Fibroblast of lung (primary cell): ENCODE measurements around the gene CLEC12A. TPM values are rescaled to one million over a fixed set of nuclear protein-coding genes. Genes with fewer than 3 reads are reported as not detected.
A peak's percentile ranks its signal among the peaks of the same experiment; 100 is the strongest.

Experiments used
- DNase-seq, 2 donors: peaks; one replicate each; pipeline versions ENCODE4 v3.0.0 to v3.0.0-alpha.2; 2010; ENCODE audit warnings: low read depth in 2 of 2
- H2AFZ ChIP-seq: 2 replicates; pipeline ENCODE4 v1.5.1; 2012; ENCODE audit warnings: low read length, control low read depth, inconsistent platforms
- H3K27ac ChIP-seq: 2 replicates; pipeline ENCODE4 v1.5.1; 2011; ENCODE audit warnings: low read length, control low read depth; ENCODE audit not compliant: insufficient read depth
- H3K27me3 ChIP-seq: 2 replicates; pipeline ENCODE4 v1.5.1; 2011; ENCODE audit warnings: mild to moderate bottlenecking, low read length; ENCODE audit not compliant: control insufficient read depth, insufficient read depth
- H3K36me3 ChIP-seq: 2 replicates; pipeline ENCODE4 v1.5.1; 2011; ENCODE audit warnings: low read length; ENCODE audit not compliant: control insufficient read depth, insufficient read depth
- H3K4me1 ChIP-seq: 2 replicates; pipeline ENCODE4 v1.5.1; 2011; ENCODE audit warnings: low read length; ENCODE audit not compliant: control insufficient read depth, insufficient read depth; ENCODE audit errors: extremely low read depth
- H3K4me2 ChIP-seq: 2 replicates; pipeline ENCODE4 v1.5.1; 2011; ENCODE audit warnings: low read length, control low read depth; ENCODE audit not compliant: insufficient read depth; ENCODE audit errors: extremely low read depth
- H3K4me3 ChIP-seq, 4 experiments: fragments of 200-600 bp in 1 of 4; sonication (generic) in 1 of 4; replicated peaks in 1 of 4; 2 replicates each; pipeline ENCODE4 v1.5.1; 2011 to 2016; ENCODE audit warnings: low read length in 4 of 4, low read depth in 3 of 4, mild to moderate bottlenecking in 3 of 4, control low read depth in 2 of 4, inconsistent platforms in 1 of 4, mixed read lengths in 1 of 4; ENCODE audit not compliant: insufficient read depth in 1 of 4; ENCODE audit errors: control extremely low read depth in 1 of 4
- H3K79me2 ChIP-seq: 2 replicates; pipeline ENCODE4 v1.5.1; 2012; ENCODE audit warnings: mild to moderate bottlenecking, low read length, inconsistent platforms; ENCODE audit not compliant: control insufficient read depth, insufficient read depth
- H3K9ac ChIP-seq: 2 replicates; pipeline ENCODE4 v1.5.1; 2011; ENCODE audit warnings: mild to moderate bottlenecking, low read length, control low read depth; ENCODE audit not compliant: insufficient read depth
- H3K9me3 ChIP-seq: 2 replicates; pipeline ENCODE4 v1.5.1; 2012; ENCODE audit warnings: low read depth, low read length; ENCODE audit not compliant: control insufficient read depth, insufficient read depth
- H4K20me1 ChIP-seq: 2 replicates; pipeline ENCODE4 v1.5.1; 2011; ENCODE audit warnings: low read length; ENCODE audit not compliant: control insufficient read depth, insufficient read depth; ENCODE audit errors: extremely low read depth
- EZH2 ChIP-seq: IDR thresholded peaks from 2 replicates; pipeline ENCODE4 v1.5.1; 2012; ENCODE audit warnings: low read length, control low read depth, mild to moderate bottlenecking; ENCODE audit errors: missing control alignments
- polyA plus RNA-seq, 2 donors: library from polyadenylated mRNA; depleted of rRNA in 1 of 2; stranded (reverse) in 1 of 2; unstranded in 1 of 2; fragments of >200 nt; gene quantifications; 2 replicates each; pipeline ENCODE4 v1.2.1, GENCODE V29; 2011 to 2012; ENCODE audit warnings: missing spikeins in 1 of 2
- total RNA-seq: library from RNA; depleted of rRNA; stranded (reverse); fragments of >200 nt; gene quantifications from 2 replicates; pipeline ENCODE4 v1.2.1, GENCODE V29; 2014
- TF ChIP-seq, protein P1 (sequence below), 2 donors: IDR thresholded peaks in 1 of 2; conservative IDR thresholded peaks in 1 of 2; 1 replicate in 1 of 2; 2 replicates in 1 of 2; pipeline ENCODE4 v1.5.1; 2011 to 2012; ENCODE audit warnings: low read length in 2 of 2, control low read depth in 1 of 2, inconsistent platforms in 1 of 2, low read depth in 1 of 2, mild to moderate bottlenecking in 1 of 2

Gene CLEC12A
- total and polyA plus RNA-seq, 2 donors (not counting 1 experiment from before 2014, with no cell fraction given) = not detected

DNA sequence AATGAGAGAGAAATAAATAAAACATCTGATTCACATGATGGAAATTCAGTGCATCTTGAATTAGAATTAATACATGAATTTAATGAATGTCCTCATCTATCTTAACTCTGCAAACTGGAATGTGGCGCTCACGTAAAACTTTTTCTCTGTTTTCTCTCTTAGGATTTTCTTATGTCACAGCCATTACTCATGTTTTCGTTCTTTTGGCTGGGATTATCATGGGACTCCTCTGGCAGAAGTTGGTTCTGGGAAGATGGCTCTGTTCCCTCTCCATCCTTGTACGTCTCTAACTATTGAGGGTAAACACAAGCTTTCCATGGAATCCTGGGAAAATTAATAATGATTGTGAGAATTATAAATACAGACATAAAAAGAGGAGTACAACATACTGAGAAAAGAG, 44.2 kb downstream of the CLEC12A start:
- Histone ChIP-seq H3K4me3 (no peak overlapping the region), H3K27ac (no peak overlapping the region), H3K4me1 (no peaks in the 10 kb centered on the region), H3K9ac (no peak overlapping the region), H3K36me3 (no peaks in the 10 kb centered on the region), H3K9me3 (no peaks in the 10 kb centered on the region), H3K4me2 (no peak overlapping the region), H3K79me2 (no peaks in the 10 kb centered on the region), H2AFZ (no peak overlapping the region), H4K20me1 (no peaks in the 10 kb centered on the region), H3K27me3 (no peaks in the 10 kb centered on the region)
- TF ChIP-seq, protein P1, sequence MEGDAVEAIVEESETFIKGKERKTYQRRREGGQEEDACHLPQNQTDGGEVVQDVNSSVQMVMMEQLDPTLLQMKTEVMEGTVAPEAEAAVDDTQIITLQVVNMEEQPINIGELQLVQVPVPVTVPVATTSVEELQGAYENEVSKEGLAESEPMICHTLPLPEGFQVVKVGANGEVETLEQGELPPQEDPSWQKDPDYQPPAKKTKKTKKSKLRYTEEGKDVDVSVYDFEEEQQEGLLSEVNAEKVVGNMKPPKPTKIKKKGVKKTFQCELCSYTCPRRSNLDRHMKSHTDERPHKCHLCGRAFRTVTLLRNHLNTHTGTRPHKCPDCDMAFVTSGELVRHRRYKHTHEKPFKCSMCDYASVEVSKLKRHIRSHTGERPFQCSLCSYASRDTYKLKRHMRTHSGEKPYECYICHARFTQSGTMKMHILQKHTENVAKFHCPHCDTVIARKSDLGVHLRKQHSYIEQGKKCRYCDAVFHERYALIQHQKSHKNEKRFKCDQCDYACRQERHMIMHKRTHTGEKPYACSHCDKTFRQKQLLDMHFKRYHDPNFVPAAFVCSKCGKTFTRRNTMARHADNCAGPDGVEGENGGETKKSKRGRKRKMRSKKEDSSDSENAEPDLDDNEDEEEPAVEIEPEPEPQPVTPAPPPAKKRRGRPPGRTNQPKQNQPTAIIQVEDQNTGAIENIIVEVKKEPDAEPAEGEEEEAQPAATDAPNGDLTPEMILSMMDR (conservative IDR thresholded peaks at IDR 0.05 in 1 of 2, IDR thresholded peaks at IDR 0.05 in 1 of 2; ENCODE audit: low read depth in 1 of 2, low read length in 2 of 2) = no peak
- no peak for TF ChIP-seq EZH2
- no peak for DNase-seq

DNA sequence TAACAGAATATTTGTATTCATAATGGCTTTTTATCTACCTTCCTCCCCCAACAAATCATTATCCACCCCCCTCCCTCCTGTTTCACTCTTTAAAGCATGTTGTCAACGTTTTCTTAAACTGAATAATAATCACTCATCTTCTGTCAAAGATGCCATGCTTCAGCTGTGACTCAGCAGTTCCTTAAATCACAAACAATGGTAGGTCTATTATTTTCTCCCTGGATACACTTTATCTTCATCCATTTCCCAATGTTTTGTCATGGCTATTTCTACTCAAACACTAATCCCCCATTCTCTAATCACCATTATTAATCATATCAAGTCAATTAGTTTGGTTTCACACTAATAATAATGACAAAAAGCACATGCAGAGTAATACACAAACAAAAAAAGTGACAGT, 45.7 kb downstream of the CLEC12A start:
- Histone ChIP-seq H3K36me3 (no peaks in the 10 kb centered on the region), H3K4me1 (no peaks in the 10 kb centered on the region), H3K79me2 (no peaks in the 10 kb centered on the region), H3K9ac (no peak overlapping the region), H3K4me2 (no peak overlapping the region), H4K20me1 (no peaks in the 10 kb centered on the region), H3K4me3 (no peak overlapping the region), H3K27ac (no peak overlapping the region), H3K9me3 (no peaks in the 10 kb centered on the region), H3K27me3 (no peaks in the 10 kb centered on the region), H2AFZ (no peak overlapping the region)
- TF ChIP-seq EZH2 = no peak
- TF ChIP-seq, protein P1 (conservative IDR thresholded peaks at IDR 0.05 in 1 of 2, IDR thresholded peaks at IDR 0.05 in 1 of 2; ENCODE audit: low read depth in 1 of 2, low read length in 2 of 2) = no peak
- peak; percentile 5 to 35 for DNase-seq

DNA sequence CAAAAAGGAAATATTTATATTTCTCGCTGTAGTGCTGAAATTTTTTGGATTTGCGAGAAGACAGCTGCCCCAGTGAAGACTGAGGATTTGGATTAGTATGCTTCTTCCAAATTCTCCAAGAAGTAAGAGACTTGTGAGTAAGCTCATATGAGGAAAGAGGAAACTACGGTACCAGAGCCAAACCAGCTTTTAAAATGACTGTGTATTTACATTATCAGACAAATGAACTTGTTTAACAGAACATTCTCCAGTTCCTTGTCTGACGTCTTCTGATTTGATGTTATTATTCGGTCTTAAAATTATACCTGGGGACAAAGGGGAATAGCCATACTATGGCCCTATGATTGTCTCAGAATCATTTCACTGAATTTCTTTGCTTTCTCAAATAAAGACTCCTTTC, 47.2 kb downstream of the CLEC12A start:
- Histone ChIP-seq H3K9ac (no peak overlapping the region), H3K4me2 (no peak overlapping the region), H4K20me1 (no peaks in the 10 kb centered on the region), H3K9me3 (no peaks in the 10 kb centered on the region), H2AFZ (no peak overlapping the region), H3K4me3 (no peak overlapping the region), H3K36me3 (no peaks in the 10 kb centered on the region), H3K27ac (no peak overlapping the region), H3K4me1 (no peaks in the 10 kb centered on the region), H3K79me2 (no peaks in the 10 kb centered on the region), H3K27me3 (no peaks in the 10 kb centered on the region)
- TF ChIP-seq, protein P1 (conservative IDR thresholded peaks at IDR 0.05 in 1 of 2, IDR thresholded peaks at IDR 0.05 in 1 of 2; ENCODE audit: low read depth in 1 of 2, low read length in 2 of 2) = no peak
- no peak for TF ChIP-seq EZH2
- DNase-seq = peak in 1 of 2 donors; percentile 66
